Fibroblast of the aortic adventitia (primary cell): Measurements from ENCODE around the gene F10. TPM values are rescaled to one million over a fixed set of nuclear protein-coding genes. Genes with fewer than 3 reads are reported as not detected.

Experiments used
- DNase-seq: peaks from one replicate; pipeline ENCODE4 v3.0.0-alpha.2; 2010; ENCODE audit warnings: low read depth
- H3K4me3 ChIP-seq: 2 replicates; pipeline ENCODE4 v1.5.1; 2011; ENCODE audit warnings: low read depth, mild to moderate bottlenecking, control low read depth, low read length, moderate library complexity
- total RNA-seq: library from RNA; depleted of rRNA; stranded (reverse); fragments of >200 nt; gene quantifications from 2 replicates; pipeline ENCODE4 v1.2.3, GENCODE V29; 2012; ENCODE audit warnings: low replicate concordance
- TF ChIP-seq, protein P1 (sequence below): IDR thresholded peaks from 2 replicates; pipeline ENCODE4 v1.5.1; 2011; ENCODE audit warnings: mild to moderate bottlenecking, low read length, control low read depth, inconsistent platforms; ENCODE audit not compliant: insufficient read depth

F10 gene
- total RNA-seq, 1 donor = 12.6 TPM

DNA sequence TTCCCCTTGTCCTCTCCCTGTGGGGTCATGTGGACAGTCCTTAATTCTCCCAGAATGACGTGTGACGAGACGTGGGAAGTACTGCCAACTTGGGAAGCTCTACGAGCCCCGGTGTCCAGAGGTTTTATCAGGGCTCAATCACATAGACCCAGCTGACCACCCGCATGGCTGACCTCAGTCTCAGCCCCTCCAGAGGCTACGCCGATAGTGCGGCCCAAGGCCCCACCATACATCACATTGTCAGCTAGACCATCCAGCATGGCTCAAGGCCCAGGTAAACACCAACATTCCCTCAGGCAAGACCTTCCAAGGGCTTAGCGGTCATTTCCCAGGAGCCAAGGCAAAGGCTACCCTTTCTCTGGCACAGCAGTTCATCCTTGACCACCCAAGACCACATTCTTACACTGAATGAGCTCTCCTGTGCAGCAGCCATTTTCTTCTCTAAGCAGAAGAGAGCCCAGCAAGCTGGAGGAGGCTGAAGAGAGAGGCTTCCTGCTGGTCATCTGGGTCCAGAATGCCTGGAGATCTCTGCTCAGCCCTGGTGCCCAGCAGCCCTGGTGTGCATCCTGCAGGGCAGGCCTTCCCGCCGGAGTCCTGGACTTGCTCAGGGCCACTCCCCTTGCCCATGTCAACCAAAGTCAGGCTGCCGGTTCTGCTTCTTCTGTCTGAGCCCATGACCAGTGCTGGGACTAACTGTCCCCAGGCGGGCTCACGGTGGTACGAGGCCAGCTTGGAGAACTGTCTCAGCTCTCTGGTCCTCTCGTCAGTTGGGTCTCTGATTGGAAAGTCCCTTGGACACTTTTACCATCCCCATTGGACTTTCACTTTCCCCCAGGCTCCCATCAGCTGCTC lies 7.9 kb upstream of the F10 start:
- no peak overlapping the region for H3K4me3 ChIP-seq
- DNase-seq = no peak
- TF ChIP-seq, protein P1, sequence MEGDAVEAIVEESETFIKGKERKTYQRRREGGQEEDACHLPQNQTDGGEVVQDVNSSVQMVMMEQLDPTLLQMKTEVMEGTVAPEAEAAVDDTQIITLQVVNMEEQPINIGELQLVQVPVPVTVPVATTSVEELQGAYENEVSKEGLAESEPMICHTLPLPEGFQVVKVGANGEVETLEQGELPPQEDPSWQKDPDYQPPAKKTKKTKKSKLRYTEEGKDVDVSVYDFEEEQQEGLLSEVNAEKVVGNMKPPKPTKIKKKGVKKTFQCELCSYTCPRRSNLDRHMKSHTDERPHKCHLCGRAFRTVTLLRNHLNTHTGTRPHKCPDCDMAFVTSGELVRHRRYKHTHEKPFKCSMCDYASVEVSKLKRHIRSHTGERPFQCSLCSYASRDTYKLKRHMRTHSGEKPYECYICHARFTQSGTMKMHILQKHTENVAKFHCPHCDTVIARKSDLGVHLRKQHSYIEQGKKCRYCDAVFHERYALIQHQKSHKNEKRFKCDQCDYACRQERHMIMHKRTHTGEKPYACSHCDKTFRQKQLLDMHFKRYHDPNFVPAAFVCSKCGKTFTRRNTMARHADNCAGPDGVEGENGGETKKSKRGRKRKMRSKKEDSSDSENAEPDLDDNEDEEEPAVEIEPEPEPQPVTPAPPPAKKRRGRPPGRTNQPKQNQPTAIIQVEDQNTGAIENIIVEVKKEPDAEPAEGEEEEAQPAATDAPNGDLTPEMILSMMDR = no peak

DNA sequence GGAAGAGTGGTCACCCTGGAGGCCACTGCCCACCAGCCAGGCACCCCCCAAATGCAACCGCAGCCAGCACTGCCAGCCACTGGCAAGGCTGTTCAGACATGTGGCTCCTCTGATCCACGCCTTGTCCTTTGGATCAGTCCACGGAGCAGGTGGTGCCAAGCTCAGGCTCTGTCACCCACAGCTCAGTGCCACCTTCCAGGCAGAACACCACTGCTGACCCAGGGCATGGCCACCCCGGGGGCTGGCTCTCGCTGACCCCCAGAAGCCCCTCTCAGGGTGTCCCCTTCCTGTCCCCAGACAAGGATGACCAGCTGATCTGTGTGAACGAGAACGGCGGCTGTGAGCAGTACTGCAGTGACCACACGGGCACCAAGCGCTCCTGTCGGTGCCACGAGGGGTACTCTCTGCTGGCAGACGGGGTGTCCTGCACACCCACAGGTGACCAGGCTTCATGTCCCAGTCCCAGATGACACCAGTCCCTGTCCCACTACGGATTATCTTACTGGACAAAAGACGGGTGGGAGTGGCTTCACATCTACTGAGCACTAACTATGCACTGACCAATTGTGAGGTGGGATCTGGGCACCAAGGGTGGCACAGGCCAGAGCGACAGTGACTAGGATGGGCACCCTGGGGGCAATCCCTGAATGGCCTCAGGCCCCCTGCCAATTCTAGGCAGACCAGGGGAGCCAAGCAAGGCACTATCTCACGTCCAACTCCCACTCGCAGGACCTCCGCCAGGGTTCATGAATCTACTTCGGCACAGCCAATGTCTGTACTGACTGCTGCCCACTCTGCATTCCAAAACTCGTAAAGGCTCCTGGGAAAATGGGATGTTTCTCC lies 7.0 kb upstream of the F10 start:
- TF ChIP-seq, protein P1 = no peak
- no peak overlapping the region for H3K4me3 ChIP-seq
- no peak for DNase-seq

DNA sequence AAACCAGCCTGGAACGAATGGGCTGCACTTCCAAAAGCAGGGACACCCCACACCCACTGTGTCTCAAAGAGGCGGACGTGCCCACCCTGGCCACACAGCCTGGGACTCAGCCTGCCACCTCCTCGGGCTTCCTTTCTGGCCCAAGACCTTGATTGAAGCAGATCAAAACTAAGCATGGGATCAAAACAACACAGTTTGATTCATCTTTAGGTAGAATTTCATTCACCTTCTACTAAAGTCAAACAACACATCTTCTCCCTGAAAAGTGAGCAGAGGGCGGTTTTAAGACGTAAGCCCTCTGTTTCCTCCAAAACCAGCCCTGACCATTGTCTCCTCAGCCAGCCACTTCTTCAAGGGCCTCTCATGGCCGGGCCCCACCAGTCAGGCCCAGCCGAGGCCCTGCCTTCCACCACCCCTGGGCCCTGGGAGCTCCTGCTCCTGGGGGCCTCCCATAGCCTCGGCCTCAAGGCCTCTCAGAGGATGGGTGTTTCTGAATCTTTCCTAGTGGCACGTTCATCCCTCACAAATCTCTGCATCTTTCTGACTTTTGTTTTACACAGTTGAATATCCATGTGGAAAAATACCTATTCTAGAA lies 6.3 kb upstream of the F10 start:
- DNase-seq = no peak
- H3K4me3 ChIP-seq = no peak overlapping the region
- TF ChIP-seq, protein P1 = no peak

DNA sequence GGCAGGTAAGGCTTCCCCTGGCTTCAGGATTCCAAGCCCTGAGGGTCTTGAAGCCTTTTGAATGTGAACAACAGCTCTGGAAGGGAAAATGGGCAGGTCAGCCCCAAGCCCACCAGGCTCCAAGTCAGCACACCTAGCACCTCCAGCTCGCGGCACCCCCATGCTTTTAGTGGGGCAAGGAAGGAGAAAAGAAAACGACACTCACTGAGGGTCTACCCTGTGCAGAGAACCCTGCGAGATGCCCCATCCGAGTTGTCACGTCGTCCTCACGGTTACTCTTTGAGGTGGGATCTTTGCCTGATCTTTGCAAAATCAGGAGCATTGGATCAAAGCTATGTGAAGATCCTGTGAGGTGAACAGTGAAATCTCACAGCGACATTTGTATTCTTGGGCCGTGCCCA lies 5.7 kb upstream of the F10 start:
- no peak for DNase-seq
- TF ChIP-seq, protein P1 = no peak

DNA sequence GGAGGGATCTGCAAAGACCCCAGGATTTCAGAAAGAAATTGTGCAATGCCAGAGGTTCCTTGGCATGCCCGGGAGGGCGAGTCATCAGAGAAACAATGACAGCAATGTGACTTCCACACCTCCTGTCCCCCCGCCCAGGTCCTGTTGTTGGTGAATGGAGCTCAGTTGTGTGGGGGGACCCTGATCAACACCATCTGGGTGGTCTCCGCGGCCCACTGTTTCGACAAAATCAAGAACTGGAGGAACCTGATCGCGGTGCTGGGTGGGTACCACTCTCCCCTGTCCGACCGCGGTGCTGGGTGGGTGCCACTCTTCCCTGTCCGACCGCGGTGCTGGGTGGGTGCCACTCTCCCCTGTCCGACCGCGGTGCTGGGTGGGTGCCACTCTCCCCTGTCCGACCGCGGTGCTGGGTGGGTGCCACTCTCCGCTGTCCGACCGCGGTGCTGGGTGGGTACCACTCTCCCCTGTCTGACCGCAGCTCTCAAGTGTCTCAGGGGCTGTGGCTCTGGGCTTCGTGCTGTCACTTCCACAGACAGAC lies 5.2 kb upstream of the F10 start:
- no peak overlapping the region for H3K4me3 ChIP-seq
- TF ChIP-seq, protein P1 = no peak
- no peak for DNase-seq

More for the DNA sequence above, 5.7 kb upstream of the F10 start:
- no peak overlapping the region for H3K4me3 ChIP-seq

DNA sequence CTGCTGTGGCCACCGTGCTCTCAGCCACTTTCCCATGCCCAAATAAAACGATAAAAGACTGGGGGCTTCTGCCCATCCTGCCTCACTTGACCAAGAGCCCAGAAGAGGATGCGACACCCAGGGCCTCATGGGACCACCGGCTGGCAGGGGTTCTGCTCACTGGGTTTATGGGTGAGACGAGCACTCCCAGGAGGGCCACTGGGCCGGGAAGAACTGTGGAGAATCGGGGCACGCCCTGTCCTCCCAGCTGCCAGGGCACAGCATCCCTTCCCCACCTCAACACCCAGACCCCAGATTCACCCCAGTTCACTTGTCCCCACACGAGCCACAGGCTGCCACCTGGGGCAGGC lies 4.7 kb upstream of the F10 start:
- TF ChIP-seq, protein P1 = no peak
- no peak overlapping the region for H3K4me3 ChIP-seq
- DNase-seq = no peak
